Measurements from ENCODE around the gene UBL4A. TPM values are rescaled to one million over a fixed set of nuclear protein-coding genes. Genes with fewer than 3 reads are reported as not detected.

The UBL4A gene
- polyA plus RNA-seq, 1 of the 3 experiments (the other 2 are of a cell fraction), result 27.8 TPM

DNA sequence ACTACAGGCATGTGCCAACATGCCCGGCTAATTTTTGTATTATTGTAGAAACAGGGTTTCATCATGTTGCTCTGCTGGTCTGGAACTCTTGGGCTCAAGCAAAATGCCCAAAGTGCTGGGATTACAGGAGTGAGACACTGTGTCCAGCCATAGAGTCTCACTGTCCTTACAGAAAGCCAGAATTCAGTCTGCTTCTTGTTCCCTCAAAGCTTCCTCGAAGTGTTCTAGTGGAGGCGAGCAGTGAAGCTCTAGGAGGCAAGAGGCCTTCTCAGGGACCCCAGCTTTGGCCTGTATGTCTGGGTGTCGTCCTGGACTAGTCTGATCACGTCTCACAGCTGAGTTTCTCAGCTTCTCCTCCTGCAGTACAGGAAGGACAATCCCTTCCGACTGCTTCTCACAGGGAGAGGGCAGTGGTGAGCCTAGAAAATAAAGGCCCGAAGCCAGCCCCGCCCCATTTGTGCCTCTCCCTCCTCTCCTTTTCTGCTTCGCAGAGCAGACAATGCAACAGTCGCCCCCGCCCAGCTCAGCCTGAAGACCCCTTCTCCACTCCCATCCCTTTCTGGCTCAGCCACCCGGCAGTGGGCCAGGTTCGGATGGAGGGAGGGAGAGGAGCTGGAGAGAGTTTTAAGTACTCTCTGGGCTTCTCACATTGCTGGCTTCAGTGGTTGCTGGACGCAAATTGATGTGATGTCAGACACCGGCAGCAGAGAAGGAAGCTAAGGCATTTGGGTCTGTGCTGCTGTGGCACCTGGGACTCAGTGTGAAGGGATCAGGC, 40.7 kb upstream of the UBL4A start:
- 2% methylated on average over 15 of the region's 15 CpGs for WGBS (ENCODE audit: low lambda C conversion rate)
- Histone ChIP-seq H3K9ac (peak overlapping the region; percentile 65), H3K79me2 (ENCODE audit: insufficient read depth) (no peaks in the 10 kb centered on the region), H3K4me1 (ENCODE audit: control insufficient read depth in 1 of 2, insufficient read depth in 2 of 2, low read depth in 1 of 2, low read length in 1 of 2) (peaks cover 3 to 4% of the 10 kb centered on the region in 2 experiments; a peak in 2 of 4 replicates), H3K4me2 (peak overlapping the region; percentile 65), H3K9me2 (no peaks in the 10 kb centered on the region), H3K27ac (ENCODE audit: low read depth in 2 of 2, low read length in 1 of 2) (peak overlapping the region; percentile 60 to 69), H3K9me3 (no peaks in the 10 kb centered on the region), H3F3A (replicated peaks; ENCODE audit: insufficient read depth) (peaks cover 4% of the 10 kb centered on the region), H3K4me3 (ENCODE audit: low read depth in 2 of 2, low read length in 1 of 2) (peak overlapping the region; percentile 9; a peak in 1 of 4 replicates), H3K27me3 (ENCODE audit: insufficient read depth) (peaks cover 18% of the 10 kb centered on the region; the same call in 1 of the 2 replicates), H4K20me1 (ENCODE audit: insufficient read depth) (no peaks in the 10 kb centered on the region), H2AFZ (ENCODE audit: low read depth) (0 out of 2 replicates have a peak overlapping the region, but pooled peaks have one; percentile 58), H3K36me3 (replicated peaks in 1 of 2; ENCODE audit: control insufficient read depth in 1 of 2, insufficient read depth in 2 of 2, low read length in 1 of 2) (no peaks in the 10 kb centered on the region)
- POLR2A ChIA-PET, result interaction anchor here (0.8 to 1.7 kb wide), 12 partner anchors 9 to 129 kb away, joined by 3 to 6 read pairs (median 4); partner anchors contain the start of genes IKBKG, LAGE3, RPL10 and TAFAZZIN
- CTCF ChIA-PET, result interaction anchor here (0.7 to 1.8 kb wide), 15 partner anchors 9 to 508 kb away, joined by 3 to 14 read pairs (median 5); partner anchors contain the start of genes RPL10, SLC10A3 and TAFAZZIN
- peak; percentile 72 for DNase-seq
- TF ChIP-seq, protein P1, sequence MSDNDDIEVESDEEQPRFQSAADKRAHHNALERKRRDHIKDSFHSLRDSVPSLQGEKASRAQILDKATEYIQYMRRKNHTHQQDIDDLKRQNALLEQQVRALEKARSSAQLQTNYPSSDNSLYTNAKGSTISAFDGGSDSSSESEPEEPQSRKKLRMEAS (IDR thresholded peaks at IDR 0.05; ENCODE audit: low read depth), result no peak
- TF ChIP-seq POLR2AphosphoS5 (IDR thresholded peaks at IDR 0.05; ENCODE audit: low read depth, low read length) (peak; percentile 46), JUND (IDR thresholded peaks at IDR 0.05) (no peak), NRF1 (IDR thresholded peaks at IDR 0.05; ENCODE audit: low read depth, low read length) (no peak), IRF3 (IDR thresholded peaks at IDR 0.05; ENCODE audit: low read depth, low read length) (no peak), GABPA (IDR thresholded peaks at IDR 0.05; ENCODE audit: low read depth) (no peak), YY1 (IDR thresholded peaks at IDR 0.05; ENCODE audit: low read depth) (no peak), MEF2A (IDR thresholded peaks at IDR 0.05; ENCODE audit: borderline replicate concordance, low read depth) (no peak), PBX3 (IDR thresholded peaks at IDR 0.05) (0 out of 2 replicates have a peak, but pooled peaks have one; percentile 34), SMC3 (IDR thresholded peaks at IDR 0.05; ENCODE audit: low read depth, low read length) (peak; percentile 46), RAD21 (IDR thresholded peaks at IDR 0.05; ENCODE audit: low read length) (peak; percentile 40)
- TF ChIP-seq, protein P2, sequence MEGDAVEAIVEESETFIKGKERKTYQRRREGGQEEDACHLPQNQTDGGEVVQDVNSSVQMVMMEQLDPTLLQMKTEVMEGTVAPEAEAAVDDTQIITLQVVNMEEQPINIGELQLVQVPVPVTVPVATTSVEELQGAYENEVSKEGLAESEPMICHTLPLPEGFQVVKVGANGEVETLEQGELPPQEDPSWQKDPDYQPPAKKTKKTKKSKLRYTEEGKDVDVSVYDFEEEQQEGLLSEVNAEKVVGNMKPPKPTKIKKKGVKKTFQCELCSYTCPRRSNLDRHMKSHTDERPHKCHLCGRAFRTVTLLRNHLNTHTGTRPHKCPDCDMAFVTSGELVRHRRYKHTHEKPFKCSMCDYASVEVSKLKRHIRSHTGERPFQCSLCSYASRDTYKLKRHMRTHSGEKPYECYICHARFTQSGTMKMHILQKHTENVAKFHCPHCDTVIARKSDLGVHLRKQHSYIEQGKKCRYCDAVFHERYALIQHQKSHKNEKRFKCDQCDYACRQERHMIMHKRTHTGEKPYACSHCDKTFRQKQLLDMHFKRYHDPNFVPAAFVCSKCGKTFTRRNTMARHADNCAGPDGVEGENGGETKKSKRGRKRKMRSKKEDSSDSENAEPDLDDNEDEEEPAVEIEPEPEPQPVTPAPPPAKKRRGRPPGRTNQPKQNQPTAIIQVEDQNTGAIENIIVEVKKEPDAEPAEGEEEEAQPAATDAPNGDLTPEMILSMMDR (IDR thresholded peaks at IDR 0.05), result peak; percentile 64
